GM23338 (cell line): Measurements from ENCODE around the gene MINPP1. TPM values are rescaled to one million over a fixed set of nuclear protein-coding genes. Genes with fewer than 3 reads are reported as not detected.

ENCODE experiments used
- ATAC-seq: fragments of 200-7000 bp; cut with Tn5 transposase; 3 replicates; pipeline ENCODE4 v1.9.1; 2020
- DNase-seq: peaks from one replicate; pipeline ENCODE4 v3.0.0-alpha.2; 2015; ENCODE audit warnings: low spot score
- H2AFZ ChIP-seq: fragments of 200-600 bp; sonication (generic); 2 replicates; pipeline ENCODE4 v1.8.0; 2016; ENCODE audit warnings: antibody characterized with exemption, mild to moderate bottlenecking, moderate library complexity
- H3F3A ChIP-seq: fragments of 200-600 bp; sonication (generic); replicated peaks from 2 replicates; pipeline ENCODE4 v1.8.0; 2017; ENCODE audit warnings: antibody characterized with exemption, mixed run types, low read depth
- H3K27ac ChIP-seq: fragments of 200-600 bp; sonication (generic); 2 replicates; pipeline ENCODE4 v1.6.1; 2016; ENCODE audit warnings: low read depth
- H3K27me3 ChIP-seq: fragments of 200-600 bp; sonication (generic); 2 replicates; pipeline ENCODE4 v1.8.0; 2016; ENCODE audit warnings: mild to moderate bottlenecking, mixed run types, moderate library complexity; ENCODE audit not compliant: insufficient read depth
- H3K36me3 ChIP-seq: fragments of 200-600 bp; sonication (generic); 2 replicates; pipeline ENCODE4 v1.8.0; 2016; ENCODE audit warnings: mild to moderate bottlenecking; ENCODE audit not compliant: insufficient read depth
- H3K4me1 ChIP-seq: fragments of 200-600 bp; sonication (generic); 2 replicates; pipeline ENCODE4 v1.8.0; 2016; ENCODE audit warnings: mild to moderate bottlenecking, moderate library complexity; ENCODE audit not compliant: insufficient read depth
- H3K4me2 ChIP-seq: fragments of 200-600 bp; sonication (generic); 2 replicates; pipeline ENCODE4 v1.7.1; 2017; ENCODE audit warnings: mixed run types
- H3K4me3 ChIP-seq: fragments of 200-600 bp; sonication (generic); 2 replicates; pipeline ENCODE4 v1.6.1; 2016; ENCODE audit warnings: mixed run types
- H3K79me2 ChIP-seq: fragments of 200-600 bp; sonication (generic); replicated peaks from 2 replicates; pipeline ENCODE4 v1.8.0; 2017; ENCODE audit warnings: mild to moderate bottlenecking; ENCODE audit not compliant: insufficient read depth
- H3K9me2 ChIP-seq: fragments of 200-600 bp; sonication (generic); 2 replicates; pipeline ENCODE4 v1.8.0; 2017; ENCODE audit not compliant: insufficient read depth
- H4K20me1 ChIP-seq: fragments of 200-600 bp; sonication (generic); replicated peaks from 2 replicates; pipeline ENCODE4 v1.8.0; 2017; ENCODE audit warnings: mild to moderate bottlenecking; ENCODE audit not compliant: insufficient read depth
- H3K27ac Mint-ChIP-seq: 2 replicates; pipeline ENCODE4 v1.8.0; 2020; ENCODE audit warnings: inconsistent platforms, mild to moderate bottlenecking, moderate library complexity, mixed read lengths
- H3K27me3 Mint-ChIP-seq: 3 replicates; pipeline ENCODE4 v1.8.0; 2022; ENCODE audit warnings: low read depth, mild to moderate bottlenecking, moderate library complexity, mixed read lengths, inconsistent platforms; ENCODE audit not compliant: insufficient read depth, poor library complexity
- H3K36me3 Mint-ChIP-seq: 3 replicates; pipeline ENCODE4 v1.8.0; 2021; ENCODE audit warnings: low read depth, mild to moderate bottlenecking, inconsistent platforms, moderate library complexity, mixed read lengths
- H3K4me1 Mint-ChIP-seq: 3 replicates; pipeline ENCODE4 v1.8.0; 2020; ENCODE audit warnings: mild to moderate bottlenecking, inconsistent platforms, mixed read lengths
- H3K4me3 Mint-ChIP-seq: 3 replicates; pipeline ENCODE4 v1.8.0; 2021; ENCODE audit warnings: moderate library complexity, mild to moderate bottlenecking, inconsistent platforms, mixed read lengths
- H3K9me3 Mint-ChIP-seq: 3 replicates; pipeline ENCODE4 v1.8.0; 2020; ENCODE audit warnings: moderate library complexity, mild to moderate bottlenecking, inconsistent platforms, mixed read lengths
- CREB1 ChIP-seq: fragments of 250-450 bp; sonication (Bioruptor Pico); IDR thresholded peaks from 2 replicates; pipeline ENCODE4 v1.5.0; 2020; ENCODE audit warnings: low read depth, mild to moderate bottlenecking, moderate library complexity
- EZH2 ChIP-seq: fragments of 200-600 bp; sonication (generic); IDR thresholded peaks from one replicate; pipeline ENCODE4 v1.8.0; 2017; ENCODE audit warnings: antibody characterized with exemption, mild to moderate bottlenecking, low read depth; ENCODE audit not compliant: unreplicated experiment
- EZH2phosphoT487 ChIP-seq: fragments of 200-600 bp; sonication (generic); IDR thresholded peaks from one replicate; pipeline ENCODE4 v1.8.1; 2018; ENCODE audit warnings: antibody characterized with exemption; ENCODE audit not compliant: unreplicated experiment
- JUNB ChIP-seq: IDR thresholded peaks from one replicate; pipeline ENCODE4 v1.6.1; 2016; ENCODE audit warnings: antibody characterized with exemption; ENCODE audit not compliant: unreplicated experiment
- NANOG ChIP-seq: IDR thresholded peaks from 2 replicates; pipeline ENCODE4 v1.6.1; 2016; ENCODE audit warnings: antibody characterized with exemption, borderline replicate concordance
- ZNF114 ChIP-seq: fragments of 250-450 bp; sonication (Bioruptor Pico); IDR thresholded peaks from 2 replicates; pipeline ENCODE4 v1.5.0; 2020; ENCODE audit warnings: mild to moderate bottlenecking, moderate library complexity
- ZNF331 ChIP-seq: fragments of 250-450 bp; sonication (Bioruptor Pico); IDR thresholded peaks from 2 replicates; pipeline ENCODE4 v1.5.0; 2020; ENCODE audit warnings: low read depth, mild to moderate bottlenecking, moderate library complexity
- polyA plus RNA-seq: library from polyadenylated mRNA; unstranded; fragments of >200 nt; fragmentation: Nextera tagmentation; extraction: Ambion mirVana; gene quantifications from 2 replicates; pipeline ENCODE4 v1.2.1, GENCODE V29; 2016
- total RNA-seq: library from RNA; depleted of rRNA; stranded (reverse); fragments of >200 nt; shearing (Covaris generic); gene quantifications from 2 replicates; pipeline ENCODE4 v1.2.3, GENCODE V29; 2014
- TF ChIP-seq, protein P1 (sequence below): IDR thresholded peaks from one replicate; pipeline ENCODE4 v1.6.1; 2018; ENCODE audit warnings: antibody characterized with exemption; ENCODE audit not compliant: unreplicated experiment
- TF ChIP-seq, protein P2 (sequence below), 2 experiments: fragments of 200-600 bp in 1 of 2; sonication (generic) in 1 of 2; conservative IDR thresholded peaks; 2 replicates each; pipeline versions ENCODE4 v1.5.1 to v1.6.1; 2016 to 2017; ENCODE audit warnings: antibody characterized with exemption in 2 of 2, low read depth in 2 of 2, mild to moderate bottlenecking in 2 of 2, moderate library complexity in 1 of 2
- TF ChIP-seq, protein P3 (sequence below): fragments of 250-450 bp; sonication (Bioruptor Pico); IDR thresholded peaks from 2 replicates; pipeline ENCODE4 v1.5.0; 2020; ENCODE audit warnings: mild to moderate bottlenecking, moderate library complexity

Gene MINPP1
- total and polyA plus RNA-seq, 2 experiments from 2014 or later: 27.0 to 39.3 TPM

DNA sequence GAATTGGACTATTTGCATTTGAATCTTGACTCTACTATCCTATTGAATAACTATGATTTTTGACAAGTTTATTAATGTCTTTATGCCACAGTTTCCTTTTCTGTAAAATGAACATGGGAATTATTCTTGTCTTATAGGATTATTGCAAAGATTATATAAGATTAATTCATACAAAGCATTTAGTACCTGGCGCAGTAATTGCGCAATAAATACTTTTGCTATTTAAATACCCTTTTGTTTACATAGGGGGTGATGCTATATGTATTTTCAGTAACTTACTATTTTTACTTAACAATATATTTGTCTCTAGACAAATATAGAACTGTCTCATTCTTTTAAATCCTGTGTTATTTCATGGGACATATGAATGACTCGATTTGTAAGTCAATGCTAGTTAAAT is 5.3 kb downstream of the MINPP1 start (continued):
- TF ChIP-seq, protein P1, sequence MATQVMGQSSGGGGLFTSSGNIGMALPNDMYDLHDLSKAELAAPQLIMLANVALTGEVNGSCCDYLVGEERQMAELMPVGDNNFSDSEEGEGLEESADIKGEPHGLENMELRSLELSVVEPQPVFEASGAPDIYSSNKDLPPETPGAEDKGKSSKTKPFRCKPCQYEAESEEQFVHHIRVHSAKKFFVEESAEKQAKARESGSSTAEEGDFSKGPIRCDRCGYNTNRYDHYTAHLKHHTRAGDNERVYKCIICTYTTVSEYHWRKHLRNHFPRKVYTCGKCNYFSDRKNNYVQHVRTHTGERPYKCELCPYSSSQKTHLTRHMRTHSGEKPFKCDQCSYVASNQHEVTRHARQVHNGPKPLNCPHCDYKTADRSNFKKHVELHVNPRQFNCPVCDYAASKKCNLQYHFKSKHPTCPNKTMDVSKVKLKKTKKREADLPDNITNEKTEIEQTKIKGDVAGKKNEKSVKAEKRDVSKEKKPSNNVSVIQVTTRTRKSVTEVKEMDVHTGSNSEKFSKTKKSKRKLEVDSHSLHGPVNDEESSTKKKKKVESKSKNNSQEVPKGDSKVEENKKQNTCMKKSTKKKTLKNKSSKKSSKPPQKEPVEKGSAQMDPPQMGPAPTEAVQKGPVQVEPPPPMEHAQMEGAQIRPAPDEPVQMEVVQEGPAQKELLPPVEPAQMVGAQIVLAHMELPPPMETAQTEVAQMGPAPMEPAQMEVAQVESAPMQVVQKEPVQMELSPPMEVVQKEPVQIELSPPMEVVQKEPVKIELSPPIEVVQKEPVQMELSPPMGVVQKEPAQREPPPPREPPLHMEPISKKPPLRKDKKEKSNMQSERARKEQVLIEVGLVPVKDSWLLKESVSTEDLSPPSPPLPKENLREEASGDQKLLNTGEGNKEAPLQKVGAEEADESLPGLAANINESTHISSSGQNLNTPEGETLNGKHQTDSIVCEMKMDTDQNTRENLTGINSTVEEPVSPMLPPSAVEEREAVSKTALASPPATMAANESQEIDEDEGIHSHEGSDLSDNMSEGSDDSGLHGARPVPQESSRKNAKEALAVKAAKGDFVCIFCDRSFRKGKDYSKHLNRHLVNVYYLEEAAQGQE: no peak
- TF ChIP-seq ZNF331 (CRISPR knock-in tag) (no peak), EZH2phosphoT487 (no peak)

DNA sequence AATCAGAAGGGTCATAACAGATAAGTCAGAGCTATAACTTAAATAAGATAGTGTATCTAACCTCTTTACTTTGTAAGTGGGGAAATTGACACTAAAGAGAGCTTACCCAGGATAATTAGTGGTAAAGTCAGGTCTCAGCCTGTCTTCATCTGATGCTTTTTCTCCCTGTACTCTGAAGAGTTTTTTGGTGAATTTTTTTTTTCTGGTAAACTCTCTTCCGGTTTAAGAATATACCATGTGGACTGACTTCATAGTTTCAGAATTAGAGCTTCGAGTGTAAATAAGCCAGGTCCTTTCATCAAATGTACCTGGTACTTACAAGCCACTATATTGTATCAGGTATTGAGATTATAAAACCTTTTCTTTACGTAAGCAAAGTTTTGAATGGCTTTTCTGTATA is 6.8 kb downstream of the MINPP1 start:
- no peaks in the 10 kb centered on the region for H3F3A ChIP-seq
- Mint-ChIP-seq H3K36me3 (peaks cover 56% of the 10 kb centered on the region), H3K27me3 (no peaks in the 10 kb centered on the region), H3K9me3 (no peaks in the 10 kb centered on the region), H3K27ac (no peak overlapping the region), H3K4me1 (peaks cover 12% of the 10 kb centered on the region), H3K4me3 (no peak overlapping the region)
- DNase-seq: no peak
- H3K27me3 ChIP-seq: no peaks in the 10 kb centered on the region
- H3K36me3 ChIP-seq: peaks cover 20% of the 10 kb centered on the region; the same call in 1 of the 2 replicates
- peaks cover 21% of the 10 kb centered on the region for H3K79me2 ChIP-seq
- ATAC-seq: no peak
- H3K4me2 ChIP-seq: no peak overlapping the region
- H2AFZ ChIP-seq: no peak overlapping the region
- H3K27ac ChIP-seq: no peak overlapping the region
- no peaks in the 10 kb centered on the region for H3K9me2 ChIP-seq
- H4K20me1 ChIP-seq: no peaks in the 10 kb centered on the region
- H3K4me1 ChIP-seq: peaks cover 8% of the 10 kb centered on the region
- H3K4me3 ChIP-seq: no peak overlapping the region
- TF ChIP-seq ZNF114 (CRISPR knock-in tag) (no peak), EZH2 (no peak), JUNB (no peak), ZNF331 (CRISPR knock-in tag) (no peak), NANOG (no peak), EZH2phosphoT487 (no peak), CREB1 (CRISPR knock-in tag) (no peak)
- TF ChIP-seq, protein P2, sequence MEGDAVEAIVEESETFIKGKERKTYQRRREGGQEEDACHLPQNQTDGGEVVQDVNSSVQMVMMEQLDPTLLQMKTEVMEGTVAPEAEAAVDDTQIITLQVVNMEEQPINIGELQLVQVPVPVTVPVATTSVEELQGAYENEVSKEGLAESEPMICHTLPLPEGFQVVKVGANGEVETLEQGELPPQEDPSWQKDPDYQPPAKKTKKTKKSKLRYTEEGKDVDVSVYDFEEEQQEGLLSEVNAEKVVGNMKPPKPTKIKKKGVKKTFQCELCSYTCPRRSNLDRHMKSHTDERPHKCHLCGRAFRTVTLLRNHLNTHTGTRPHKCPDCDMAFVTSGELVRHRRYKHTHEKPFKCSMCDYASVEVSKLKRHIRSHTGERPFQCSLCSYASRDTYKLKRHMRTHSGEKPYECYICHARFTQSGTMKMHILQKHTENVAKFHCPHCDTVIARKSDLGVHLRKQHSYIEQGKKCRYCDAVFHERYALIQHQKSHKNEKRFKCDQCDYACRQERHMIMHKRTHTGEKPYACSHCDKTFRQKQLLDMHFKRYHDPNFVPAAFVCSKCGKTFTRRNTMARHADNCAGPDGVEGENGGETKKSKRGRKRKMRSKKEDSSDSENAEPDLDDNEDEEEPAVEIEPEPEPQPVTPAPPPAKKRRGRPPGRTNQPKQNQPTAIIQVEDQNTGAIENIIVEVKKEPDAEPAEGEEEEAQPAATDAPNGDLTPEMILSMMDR (conservative IDR thresholded peaks at IDR 0.05; ENCODE audit: low read depth in 2 of 2): no peak
- TF ChIP-seq, protein P3, sequence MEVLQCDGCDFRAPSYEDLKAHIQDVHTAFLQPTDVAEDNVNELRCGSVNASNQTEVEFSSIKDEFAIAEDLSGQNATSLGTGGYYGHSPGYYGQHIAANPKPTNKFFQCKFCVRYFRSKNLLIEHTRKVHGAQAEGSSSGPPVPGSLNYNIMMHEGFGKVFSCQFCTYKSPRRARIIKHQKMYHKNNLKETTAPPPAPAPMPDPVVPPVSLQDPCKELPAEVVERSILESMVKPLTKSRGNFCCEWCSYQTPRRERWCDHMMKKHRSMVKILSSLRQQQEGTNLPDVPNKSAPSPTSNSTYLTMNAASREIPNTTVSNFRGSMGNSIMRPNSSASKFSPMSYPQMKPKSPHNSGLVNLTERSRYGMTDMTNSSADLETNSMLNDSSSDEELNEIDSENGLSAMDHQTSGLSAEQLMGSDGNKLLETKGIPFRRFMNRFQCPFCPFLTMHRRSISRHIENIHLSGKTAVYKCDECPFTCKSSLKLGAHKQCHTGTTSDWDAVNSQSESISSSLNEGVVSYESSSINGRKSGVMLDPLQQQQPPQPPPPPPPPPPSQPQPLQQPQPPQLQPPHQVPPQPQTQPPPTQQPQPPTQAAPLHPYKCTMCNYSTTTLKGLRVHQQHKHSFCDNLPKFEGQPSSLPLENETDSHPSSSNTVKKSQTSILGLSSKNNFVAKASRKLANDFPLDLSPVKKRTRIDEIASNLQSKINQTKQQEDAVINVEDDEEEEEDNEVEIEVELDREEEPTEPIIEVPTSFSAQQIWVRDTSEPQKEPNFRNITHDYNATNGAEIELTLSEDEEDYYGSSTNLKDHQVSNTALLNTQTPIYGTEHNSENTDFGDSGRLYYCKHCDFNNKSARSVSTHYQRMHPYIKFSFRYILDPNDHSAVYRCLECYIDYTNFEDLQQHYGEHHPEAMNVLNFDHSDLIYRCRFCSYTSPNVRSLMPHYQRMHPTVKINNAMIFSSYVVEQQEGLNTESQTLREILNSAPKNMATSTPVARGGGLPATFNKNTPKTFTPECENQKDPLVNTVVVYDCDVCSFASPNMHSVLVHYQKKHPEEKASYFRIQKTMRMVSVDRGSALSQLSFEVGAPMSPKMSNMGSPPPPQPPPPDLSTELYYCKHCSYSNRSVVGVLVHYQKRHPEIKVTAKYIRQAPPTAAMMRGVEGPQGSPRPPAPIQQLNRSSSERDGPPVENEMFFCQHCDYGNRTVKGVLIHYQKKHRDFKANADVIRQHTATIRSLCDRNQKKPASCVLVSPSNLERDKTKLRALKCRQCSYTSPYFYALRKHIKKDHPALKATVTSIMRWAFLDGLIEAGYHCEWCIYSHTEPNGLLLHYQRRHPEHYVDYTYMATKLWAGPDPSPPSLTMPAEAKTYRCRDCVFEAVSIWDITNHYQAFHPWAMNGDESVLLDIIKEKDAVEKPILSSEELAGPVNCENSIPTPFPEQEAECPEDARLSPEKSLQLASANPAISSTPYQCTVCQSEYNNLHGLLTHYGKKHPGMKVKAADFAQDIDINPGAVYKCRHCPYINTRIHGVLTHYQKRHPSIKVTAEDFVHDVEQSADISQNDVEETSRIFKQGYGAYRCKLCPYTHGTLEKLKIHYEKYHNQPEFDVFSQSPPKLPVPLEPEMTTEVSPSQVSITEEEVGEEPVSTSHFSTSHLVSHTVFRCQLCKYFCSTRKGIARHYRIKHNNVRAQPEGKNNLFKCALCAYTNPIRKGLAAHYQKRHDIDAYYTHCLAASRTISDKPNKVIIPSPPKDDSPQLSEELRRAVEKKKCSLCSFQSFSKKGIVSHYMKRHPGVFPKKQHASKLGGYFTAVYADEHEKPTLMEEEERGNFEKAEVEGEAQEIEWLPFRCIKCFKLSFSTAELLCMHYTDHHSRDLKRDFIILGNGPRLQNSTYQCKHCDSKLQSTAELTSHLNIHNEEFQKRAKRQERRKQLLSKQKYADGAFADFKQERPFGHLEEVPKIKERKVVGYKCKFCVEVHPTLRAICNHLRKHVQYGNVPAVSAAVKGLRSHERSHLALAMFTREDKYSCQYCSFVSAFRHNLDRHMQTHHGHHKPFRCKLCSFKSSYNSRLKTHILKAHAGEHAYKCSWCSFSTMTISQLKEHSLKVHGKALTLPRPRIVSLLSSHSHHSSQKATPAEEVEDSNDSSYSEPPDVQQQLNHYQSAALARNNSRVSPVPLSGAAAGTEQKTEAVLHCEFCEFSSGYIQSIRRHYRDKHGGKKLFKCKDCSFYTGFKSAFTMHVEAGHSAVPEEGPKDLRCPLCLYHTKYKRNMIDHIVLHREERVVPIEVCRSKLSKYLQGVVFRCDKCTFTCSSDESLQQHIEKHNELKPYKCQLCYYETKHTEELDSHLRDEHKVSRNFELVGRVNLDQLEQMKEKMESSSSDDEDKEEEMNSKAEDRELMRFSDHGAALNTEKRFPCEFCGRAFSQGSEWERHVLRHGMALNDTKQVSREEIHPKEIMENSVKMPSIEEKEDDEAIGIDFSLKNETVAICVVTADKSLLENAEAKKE (CRISPR knock-in tag): no peak
- TF ChIP-seq, protein P1: no peak
